Measurements from ENCODE around the gene GABRD.
"Not testable (repeated sequence)": the region's sequence is repeated elsewhere in the genome, so short reads cannot be mapped to it uniquely, and the experiment has no call there.

Gene GABRD, protein sequence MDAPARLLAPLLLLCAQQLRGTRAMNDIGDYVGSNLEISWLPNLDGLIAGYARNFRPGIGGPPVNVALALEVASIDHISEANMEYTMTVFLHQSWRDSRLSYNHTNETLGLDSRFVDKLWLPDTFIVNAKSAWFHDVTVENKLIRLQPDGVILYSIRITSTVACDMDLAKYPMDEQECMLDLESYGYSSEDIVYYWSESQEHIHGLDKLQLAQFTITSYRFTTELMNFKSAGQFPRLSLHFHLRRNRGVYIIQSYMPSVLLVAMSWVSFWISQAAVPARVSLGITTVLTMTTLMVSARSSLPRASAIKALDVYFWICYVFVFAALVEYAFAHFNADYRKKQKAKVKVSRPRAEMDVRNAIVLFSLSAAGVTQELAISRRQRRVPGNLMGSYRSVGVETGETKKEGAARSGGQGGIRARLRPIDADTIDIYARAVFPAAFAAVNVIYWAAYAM

DNA sequence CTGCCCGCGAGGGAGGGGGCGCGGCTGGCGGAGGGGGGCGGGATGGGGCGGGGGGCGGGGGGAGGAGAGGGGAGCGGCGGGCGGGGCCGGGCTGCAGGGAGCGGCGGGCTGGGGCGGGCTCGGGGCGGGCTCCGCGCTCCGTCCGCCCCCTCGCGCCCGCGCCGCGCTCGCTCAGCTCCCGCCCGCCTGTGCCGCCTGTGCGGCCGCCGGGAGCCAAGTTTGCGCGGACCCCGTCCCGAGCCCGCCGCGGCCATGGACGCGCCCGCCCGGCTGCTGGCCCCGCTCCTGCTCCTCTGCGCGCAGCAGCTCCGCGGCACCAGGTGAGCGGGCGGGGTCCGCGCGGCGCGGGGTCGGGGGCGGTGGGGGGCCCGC lies at the start of gene GABRD:
GABRD (plus strand) TSS at position 174 of the 372 bp plus-strand sequence; CDS start at position 253, 79 bp downstream.
- DNase-seq (ENCODE audit: low read depth in 2 of 3, low spot score in 2 of 3) = no peak

DNA sequence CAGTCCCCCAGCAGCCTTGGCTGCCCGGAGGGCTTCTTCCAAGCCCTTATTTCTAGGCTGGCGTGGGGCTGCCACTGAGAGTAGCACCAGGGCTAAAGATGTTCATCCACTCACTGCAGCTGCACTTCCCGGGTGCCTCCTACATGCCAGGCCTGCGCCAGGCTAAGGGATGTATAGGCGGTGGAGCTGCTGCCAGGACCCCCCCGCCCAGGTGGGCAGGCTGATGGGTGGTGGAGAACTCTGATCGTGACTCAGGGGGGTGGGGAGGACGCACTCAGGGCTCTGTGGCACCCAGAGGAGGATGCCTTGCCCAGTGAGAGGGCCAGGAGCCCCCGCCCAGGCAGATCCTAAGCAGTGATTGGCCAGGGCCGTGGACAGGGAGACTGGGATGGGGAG lies 49.6 kb upstream of the GABRD start:
- DNase-seq (ENCODE audit: low read depth in 2 of 3, low spot score in 2 of 3) = no peak

DNA sequence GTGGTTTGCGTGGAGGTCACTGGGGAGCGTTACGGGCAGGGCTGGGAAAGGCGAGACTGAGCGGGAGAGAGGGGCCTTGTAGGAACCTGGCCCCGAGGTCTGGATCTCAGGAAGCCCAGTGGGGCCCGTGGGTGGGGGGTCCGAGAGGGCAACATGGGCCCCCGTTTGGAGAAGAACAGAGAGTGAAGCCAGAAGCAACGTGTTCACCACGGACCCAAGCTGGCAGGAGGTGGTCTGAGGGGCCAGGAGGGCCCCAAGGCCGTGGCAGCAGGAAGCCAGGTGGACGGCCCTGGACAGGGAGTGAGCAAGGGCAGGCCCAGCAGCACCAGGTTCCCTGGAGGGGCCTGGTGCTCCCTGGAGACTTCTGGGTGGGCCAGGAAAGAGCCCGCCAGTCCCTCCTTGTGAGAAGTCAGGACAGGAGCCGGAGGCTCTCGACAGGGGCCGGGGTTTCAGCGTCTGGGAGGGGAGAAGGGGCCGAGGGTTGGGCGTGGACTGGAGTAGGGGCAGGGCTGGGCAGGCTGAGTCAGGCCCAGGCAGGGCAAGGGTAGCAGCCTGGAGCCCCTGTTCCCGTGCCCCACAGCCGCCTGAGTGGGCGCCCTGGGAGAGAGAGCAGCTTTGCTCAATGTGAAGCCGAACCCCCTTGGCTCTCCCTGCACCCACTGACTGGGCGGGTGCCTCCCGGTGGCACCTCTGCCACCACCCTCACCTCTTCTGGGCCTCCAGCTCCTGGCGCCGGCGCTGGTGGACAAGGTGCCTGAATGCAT lies 49.0 kb upstream of the GABRD start:
- no peak for DNase-seq (ENCODE audit: low read depth in 2 of 3, low spot score in 2 of 3)

DNA sequence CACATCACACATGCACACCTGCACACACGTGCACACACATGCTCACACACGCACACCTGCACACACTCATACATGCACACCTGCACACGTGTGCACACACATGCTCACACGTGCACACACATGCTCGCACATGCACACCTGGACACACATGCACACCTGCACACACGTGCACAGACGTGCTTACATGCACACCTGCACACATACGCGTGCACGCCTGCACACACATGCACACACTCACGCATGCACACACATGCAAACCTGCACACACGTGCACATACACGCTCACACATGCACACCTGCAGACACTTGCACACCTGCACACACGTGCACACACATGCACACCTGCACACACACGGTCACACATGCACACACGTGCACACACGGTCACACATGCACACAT lies 48.1 kb upstream of the GABRD start:
- DNase-seq (ENCODE audit: low read depth in 2 of 3, low spot score in 2 of 3) = no peak

DNA sequence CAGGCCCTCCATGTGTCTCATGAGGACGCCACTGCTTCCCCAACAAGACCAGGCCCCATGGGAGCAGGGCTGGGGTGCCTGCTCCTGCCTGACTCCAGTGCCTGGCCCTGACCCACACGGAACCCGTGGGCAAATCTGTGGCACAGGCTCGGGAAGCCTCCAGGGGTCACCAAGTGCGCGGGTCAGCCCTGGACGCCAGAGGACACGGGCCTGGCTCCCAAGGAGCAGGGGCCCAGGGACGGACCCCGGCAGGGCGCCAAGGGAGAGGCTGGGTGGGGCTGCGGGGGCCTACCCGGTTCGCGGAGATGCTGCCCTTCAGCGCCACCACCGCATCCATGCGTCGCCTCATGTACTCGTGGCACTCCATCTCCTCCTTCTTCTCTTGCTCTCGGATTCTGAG lies 47.5 kb upstream of the GABRD start:
- no peak for DNase-seq (ENCODE audit: low read depth in 2 of 3, low spot score in 2 of 3)

DNA sequence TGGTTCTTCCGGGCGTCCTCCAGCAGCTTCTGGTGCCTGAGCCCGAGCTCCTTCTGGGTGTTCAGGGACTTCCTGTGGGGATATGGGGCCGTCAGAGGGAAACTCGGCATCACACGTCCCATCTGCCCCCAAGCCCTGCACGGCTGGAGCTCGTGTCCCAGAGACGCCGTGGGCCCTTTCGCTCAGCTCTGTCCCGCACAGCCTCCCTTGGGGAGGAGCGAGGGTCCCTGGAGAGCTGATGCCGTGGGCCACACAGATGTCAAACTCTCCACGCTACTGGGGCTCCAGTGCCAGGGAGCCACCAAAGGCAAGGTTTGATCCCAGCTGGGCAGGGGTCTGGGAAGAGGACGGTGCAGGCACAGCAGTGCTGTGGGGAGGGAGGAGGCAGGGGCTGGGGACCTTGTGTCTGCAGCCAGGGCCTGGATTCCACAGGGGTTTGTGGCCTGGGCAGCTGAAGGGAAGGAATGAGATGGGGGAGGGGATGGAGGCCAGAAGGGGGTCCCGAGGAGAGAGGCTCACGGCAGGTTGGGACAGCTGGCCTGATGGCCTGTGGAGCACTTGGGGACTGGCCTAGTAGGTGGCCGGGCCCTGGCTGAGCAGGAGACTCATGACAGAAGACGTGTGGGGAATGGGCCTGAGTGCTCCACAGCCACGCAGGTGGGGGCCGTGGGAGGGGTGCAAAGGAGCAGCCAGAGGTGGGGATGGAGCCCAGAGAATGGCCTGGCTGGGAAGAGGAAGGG lies 46.0 kb upstream of the GABRD start:
- DNase-seq (ENCODE audit: low read depth in 2 of 3, low spot score in 2 of 3) = no peak

- no peak for DNase-seq (ENCODE audit: low read depth in 2 of 3, low spot score in 2 of 3)
Measured at GRCh38 chr1:1973716-1974642, 45.2 kb upstream of the GABRD start.

DNA sequence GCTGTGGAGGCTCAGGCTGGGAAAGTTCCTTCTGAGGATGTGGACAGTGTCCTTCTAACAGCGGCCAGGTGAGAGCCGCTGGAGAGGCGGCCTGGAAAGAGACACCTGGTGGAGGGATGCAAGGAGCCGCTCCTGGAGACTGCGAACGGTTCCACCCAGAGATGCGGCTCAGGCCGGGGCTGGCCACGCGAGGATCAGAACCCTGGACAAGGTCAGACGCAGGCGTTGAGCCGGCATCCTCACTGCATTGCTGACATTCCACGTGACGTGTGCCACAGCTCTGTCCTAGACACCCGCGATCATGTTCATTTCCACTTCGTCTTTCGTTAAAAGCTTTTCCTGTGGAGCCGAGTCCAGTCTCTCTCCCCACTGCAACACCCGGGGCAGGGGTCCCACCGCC lies 44.3 kb upstream of the GABRD start:
- DNase-seq (ENCODE audit: low read depth in 2 of 3, low spot score in 2 of 3) = no peak

DNA sequence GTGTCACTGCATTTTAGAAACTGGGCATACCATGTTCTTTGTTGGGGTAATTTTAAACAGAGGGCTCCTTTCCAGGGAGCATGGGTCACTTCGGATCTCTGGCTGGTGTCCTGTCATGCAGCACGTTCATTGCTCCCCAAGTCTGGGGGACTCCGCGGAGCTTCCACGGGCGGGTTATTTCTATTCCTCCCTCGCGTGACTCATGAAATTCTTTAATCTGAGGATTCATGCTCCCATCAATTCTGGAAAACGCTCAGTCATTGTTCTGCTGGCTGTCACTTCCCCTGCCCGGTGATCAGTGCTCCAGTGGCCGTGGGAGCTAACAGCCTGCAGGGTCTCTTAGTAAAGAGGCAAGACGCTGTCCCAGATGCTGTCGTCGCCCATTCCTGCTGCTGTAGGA lies 43.6 kb upstream of the GABRD start:
- no peak for DNase-seq (ENCODE audit: low read depth in 2 of 3, low spot score in 2 of 3)

DNA sequence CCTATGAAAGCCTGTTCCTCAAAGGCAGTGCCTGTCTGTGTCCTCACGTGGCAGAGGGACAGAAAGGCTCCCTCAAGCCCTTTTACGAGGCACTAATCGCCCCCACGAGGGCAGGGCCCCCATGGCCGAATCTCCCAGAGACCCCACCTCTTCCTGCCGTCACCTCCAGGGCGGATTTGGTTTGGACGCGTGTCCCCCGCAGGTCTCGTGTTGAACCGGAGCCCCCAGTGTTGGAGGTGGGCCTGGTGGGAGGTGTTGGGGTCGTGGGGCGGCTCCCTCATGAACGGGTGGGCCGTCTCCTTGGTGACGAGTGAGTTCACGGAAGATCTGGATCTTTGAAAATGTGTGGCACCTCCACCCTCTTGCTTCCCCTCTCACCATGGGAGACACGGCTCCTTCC lies 43.1 kb upstream of the GABRD start:
- DNase-seq (ENCODE audit: low read depth in 2 of 3, low spot score in 2 of 3) = no peak

DNA sequence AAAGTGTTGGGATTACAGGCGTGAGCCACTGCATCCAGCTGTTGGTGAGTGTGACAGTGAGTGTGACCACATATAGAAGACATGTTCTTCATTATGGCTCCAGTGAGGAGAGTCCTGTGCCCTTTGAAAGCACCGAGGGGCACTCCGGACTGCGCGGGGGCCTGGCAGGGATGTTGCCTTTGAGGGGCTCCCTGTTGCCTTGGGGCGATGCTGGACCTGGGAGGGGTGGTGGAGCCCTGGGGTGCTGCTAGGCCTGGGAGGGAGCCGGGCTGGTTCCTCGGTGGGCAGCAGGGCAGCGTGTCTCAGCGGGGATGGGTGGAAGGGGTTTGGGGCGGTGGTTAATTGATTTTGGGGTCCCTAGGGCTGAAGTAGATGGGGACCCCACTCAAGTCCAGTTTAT lies 41.0 kb upstream of the GABRD start:
- DNase-seq (ENCODE audit: low read depth in 2 of 3, low spot score in 2 of 3) = no peak

DNA sequence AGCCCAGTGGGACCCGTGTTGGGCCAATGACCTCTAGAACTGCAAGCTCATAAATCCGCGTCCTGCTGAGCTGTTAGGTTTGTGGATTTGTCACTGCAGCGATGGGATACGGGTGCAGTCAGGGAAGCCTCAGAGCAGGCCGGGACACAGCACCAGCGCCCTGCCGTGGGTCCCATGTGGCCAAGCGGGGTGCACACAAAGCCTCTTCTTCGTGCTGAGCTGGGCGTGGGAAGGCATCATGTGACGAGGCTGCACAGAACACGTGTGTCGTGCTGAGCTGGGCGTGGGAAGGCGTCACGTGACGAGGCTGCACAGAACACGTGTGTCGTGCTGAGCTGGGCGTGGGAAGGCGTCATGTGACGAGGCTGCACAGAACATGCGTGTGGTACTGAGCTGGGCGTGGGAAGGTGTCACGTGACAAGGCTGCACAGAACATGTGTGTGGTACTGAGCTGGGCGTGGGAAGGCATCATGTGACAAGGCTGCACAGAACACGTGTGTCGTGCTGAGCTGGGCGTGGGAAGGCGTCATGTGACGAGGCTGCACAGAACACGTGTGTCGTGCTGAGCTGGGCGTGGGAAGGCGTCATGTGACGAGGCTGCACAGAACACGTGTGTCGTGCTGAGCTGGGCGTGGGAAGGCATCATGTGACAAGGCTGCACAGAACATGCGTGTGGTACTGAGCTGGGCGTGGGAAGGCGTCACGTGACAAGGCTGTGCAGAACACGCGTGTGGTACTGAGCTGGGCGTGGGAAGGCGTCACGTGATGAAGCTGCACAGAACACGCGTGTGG lies 40.3 kb upstream of the GABRD start:
- not testable (repeated sequence) for DNase-seq (ENCODE audit: low read depth in 2 of 3, low spot score in 2 of 3)

DNA sequence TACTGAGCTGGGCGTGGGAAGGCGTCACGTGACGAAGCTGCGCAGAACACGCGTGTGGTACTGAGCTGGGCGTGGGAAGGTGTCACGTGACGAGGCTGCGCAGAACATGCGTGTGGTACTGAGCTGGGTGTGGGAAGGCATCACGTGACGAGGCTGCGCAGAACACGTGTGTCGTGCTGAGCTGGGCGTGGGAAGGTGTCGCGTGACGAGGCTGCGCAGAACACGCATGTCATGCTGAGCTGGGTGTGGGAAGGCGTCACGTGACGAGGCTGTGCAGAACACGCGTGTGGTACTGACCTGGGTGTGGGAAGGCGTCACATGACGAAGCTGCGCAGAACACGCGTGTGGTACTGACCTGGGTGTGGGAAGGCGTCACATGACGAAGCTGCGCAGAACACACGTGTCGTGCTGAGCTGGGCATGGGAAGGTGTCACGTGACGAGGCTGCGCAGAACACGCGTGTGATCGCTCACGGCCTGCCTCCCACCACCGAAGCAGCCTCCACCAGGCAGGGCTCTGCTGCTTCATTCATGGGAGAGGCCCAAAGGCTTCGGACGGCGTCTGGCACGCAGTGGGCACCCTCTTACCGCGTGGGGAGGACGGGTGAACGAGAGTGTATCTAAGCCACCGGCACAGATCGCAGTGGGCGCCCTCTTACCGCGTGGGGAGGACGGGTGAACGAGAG lies 39.5 kb upstream of the GABRD start:
- no peak for DNase-seq (ENCODE audit: low read depth in 2 of 3, low spot score in 2 of 3)

DNA sequence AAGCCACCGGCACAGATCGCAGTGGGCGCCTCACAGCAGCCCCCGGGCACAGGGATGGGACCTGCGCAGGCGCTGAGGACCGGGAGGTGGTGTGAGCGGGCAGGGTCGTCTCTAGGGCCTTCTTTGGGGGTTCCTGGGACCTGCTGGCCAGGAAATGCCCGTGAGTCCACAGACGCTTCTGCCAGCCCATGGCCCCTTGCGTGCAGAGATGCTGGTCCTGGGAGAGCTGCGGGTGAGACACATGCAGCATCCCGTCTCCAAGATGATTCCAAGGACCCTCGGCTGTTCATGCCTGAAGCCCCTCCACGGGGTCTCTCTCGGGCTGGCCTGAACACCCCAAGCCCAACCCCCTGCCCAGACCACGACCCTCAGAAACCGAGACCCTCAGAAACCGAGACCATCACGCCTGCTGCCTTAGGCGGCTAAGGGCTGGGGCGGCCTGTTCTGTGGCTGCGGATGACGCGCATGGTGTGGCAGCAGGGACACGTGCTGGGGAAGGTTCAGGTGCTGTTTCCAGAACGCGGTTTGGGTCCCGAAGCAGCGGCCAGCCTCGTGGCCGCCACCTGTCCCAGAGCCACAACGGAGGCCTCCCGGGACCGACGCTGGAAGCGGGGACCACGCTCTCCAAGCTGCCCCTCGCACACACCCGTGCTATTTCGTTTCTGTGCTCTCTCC lies 38.5 kb upstream of the GABRD start:
- DNase-seq (ENCODE audit: low read depth in 2 of 3, low spot score in 2 of 3) = no peak

DNA sequence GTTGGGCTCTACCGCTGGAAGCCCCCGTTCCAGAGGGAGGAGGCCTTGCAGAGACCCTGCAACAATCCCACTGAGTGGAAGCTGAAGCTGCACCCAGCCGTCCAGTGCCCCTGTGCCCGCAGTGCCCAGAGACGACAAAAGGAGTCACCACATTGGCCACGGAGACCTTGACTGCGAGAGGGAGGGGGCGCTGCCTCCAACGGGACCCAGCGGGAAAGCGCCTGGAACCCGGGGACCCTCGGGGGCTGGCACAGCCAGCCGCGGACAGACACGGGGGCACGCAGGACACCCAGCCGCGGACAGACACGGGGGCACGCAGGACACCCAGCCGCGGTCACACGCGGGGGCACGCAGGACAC lies 38.0 kb upstream of the GABRD start:
- DNase-seq (ENCODE audit: low read depth in 2 of 3, low spot score in 2 of 3) = no peak

GRCh38 chr1:1981631-1982327 lies 37.4 kb upstream of the GABRD start:
- not testable (repeated sequence) for DNase-seq (ENCODE audit: low read depth in 2 of 3, low spot score in 2 of 3)

- no peak for DNase-seq (ENCODE audit: low read depth in 2 of 3, low spot score in 2 of 3)
Measured at GRCh38 chr1:1982379-1983232, 36.5 kb upstream of the GABRD start.
